ENCODE data around the gene NUDT1.

NUDT1 gene

GRCh38 chr7:2296832-2297231, 54.8 kb downstream of the NUDT1 start:
- H3K4me1 ChIP-seq (ENCODE audit: insufficient read depth, low read length): peaks cover 6% of the 10 kb centered on the region
- H3K36me3 ChIP-seq (ENCODE audit: insufficient read depth, low read length): no peaks in the 10 kb centered on the region

GRCh38 chr7:2299131-2299829, 57.3 kb downstream of the NUDT1 start:
- Histone ChIP-seq H3K4me1 (ENCODE audit: insufficient read depth, low read length) (peaks cover 6% of the 10 kb centered on the region), H3K4me3 (ENCODE audit: low read length) (no peak overlapping the region), H3K9me3 (ENCODE audit: low read length) (peaks cover 3% of the 10 kb centered on the region)

More at GRCh38 chr7:2296832-2297231, 54.8 kb downstream of the NUDT1 start:
- Histone ChIP-seq H3K4me3 (ENCODE audit: low read length) (no peak overlapping the region), H3K9me3 (ENCODE audit: low read length) (peaks cover 4% of the 10 kb centered on the region), H2AFZ (ENCODE audit: low read depth, low read length) (no peak overlapping the region), H3K27me3 (ENCODE audit: insufficient read depth, low read length) (no peaks in the 10 kb centered on the region)

GRCh38 chr7:2299870-2300512, 58.0 kb downstream of the NUDT1 start:
- peaks cover 4% of the 10 kb centered on the region for H3K9me3 ChIP-seq (ENCODE audit: low read length)
- no peaks in the 10 kb centered on the region for H3K27me3 ChIP-seq (ENCODE audit: insufficient read depth, low read length)
- no peaks in the 10 kb centered on the region for H3K36me3 ChIP-seq (ENCODE audit: insufficient read depth, low read length)
- no peak overlapping the region for H2AFZ ChIP-seq (ENCODE audit: low read depth, low read length)
- H3K4me1 ChIP-seq (ENCODE audit: insufficient read depth, low read length): peaks cover 6% of the 10 kb centered on the region
- H3K4me3 ChIP-seq (ENCODE audit: low read length): no peak overlapping the region

More at GRCh38 chr7:2299131-2299829, 57.3 kb downstream of the NUDT1 start:
- H3K27me3 ChIP-seq (ENCODE audit: insufficient read depth, low read length): no peaks in the 10 kb centered on the region
- no peaks in the 10 kb centered on the region for H3K36me3 ChIP-seq (ENCODE audit: insufficient read depth, low read length)
- H2AFZ ChIP-seq (ENCODE audit: low read depth, low read length): no peak overlapping the region

Data from neuron (in vitro differentiated cells).